Heart right ventricle (tissue), 16 donors: ENCODE measurements around the gene SLC22A4. TPM values are rescaled to one million over a fixed set of nuclear protein-coding genes. Genes with fewer than 3 reads are reported as not detected.
A peak's percentile ranks its signal among the peaks of the same experiment; 100 is the strongest.

Experiments
- ATAC-seq, 8 donors: fragments of 200-7000 bp; cut with Tn5 transposase; one replicate each; pipeline ENCODE4 v1.9.1; 2020; ENCODE audit warnings: mild to moderate bottlenecking in 8 of 8, moderate library complexity in 8 of 8, moderate number of reproducible peaks in 1 of 8
- DNase-seq, 2 donors: peaks; one replicate each; pipeline ENCODE4 v3.0.0-alpha.2; 2020
- H3K27ac ChIP-seq, 10 donors: fragments of 200-600 bp; sonication (generic) in 2 of 10; one replicate each; pipeline versions ENCODE4 v1.5.0 to v1.8.0; 2020 to 2022; ENCODE audit warnings: mild to moderate bottlenecking in 3 of 10
- H3K27me3 ChIP-seq, 7 donors: fragments of 200-600 bp; one replicate each; pipeline ENCODE4 v1.8.0; 2021 to 2022; ENCODE audit warnings: mild to moderate bottlenecking in 2 of 7
- H3K36me3 ChIP-seq, 9 donors: fragments of 200-600 bp; sonication (generic) in 1 of 9; one replicate each; pipeline versions ENCODE4 v1.5.0 to v1.8.0; 2020 to 2022; ENCODE audit warnings: mild to moderate bottlenecking in 2 of 9
- H3K4me1 ChIP-seq, 9 donors: fragments of 200-600 bp; sonication (generic) in 1 of 9; one replicate each; pipeline versions ENCODE4 v1.5.0 to v1.8.0; 2020 to 2022; ENCODE audit warnings: mild to moderate bottlenecking in 4 of 9
- H3K4me3 ChIP-seq, 10 donors: fragments of 200-600 bp; sonication (generic) in 2 of 10; one replicate each; pipeline versions ENCODE4 v1.5.0 to v1.8.0; 2020 to 2022; ENCODE audit warnings: mild to moderate bottlenecking in 7 of 10, moderate library complexity in 2 of 10
- H3K9me3 ChIP-seq, 11 donors: fragments of 200-600 bp in 10 of 11; sonication (generic) in 2 of 11; one replicate each; pipeline versions ENCODE4 v1.5.0 to v1.8.0; 2013 to 2022; ENCODE audit warnings: mild to moderate bottlenecking in 2 of 11, control low read depth in 1 of 11, moderate library complexity in 1 of 11
- WGBS, 2 donors: extraction: QIAGEN DNeasy Blood & Tissue Kit; methylation state at CpG; one replicate each; pipeline ENCODE4 v1.1.7; 2013; ENCODE audit warnings: inconsistent platforms in 1 of 2; 5-methylcytosine and 5-hydroxymethylcytosine counted together
- intact Hi-C, 10 donors: fragments of 100-400 bp; cut with DNase I; formaldehyde crosslinking; loops; one replicate each; pipeline versions ENCODE4 v1.11.1 to v1.14.2; 2022
- polyA plus RNA-seq, 2 donors: library from polyadenylated mRNA; stranded (reverse); fragments of 200-250 nt; gene quantifications; one replicate each; pipeline ENCODE4 v1.2.3, GENCODE V29; 2013
- total RNA-seq, 10 donors: library from RNA; stranded (reverse); fragmentation: NEBNext Ultra II Directional in 3 of 10; extraction: Animal tissue kit (Norgen Biotek cat#: 25700) in 3 of 10; gene quantifications; one replicate each; pipeline versions ENCODE4 v1.2.1 to v1.2.4, GENCODE V29; 2021 to 2023
- TF ChIP-seq, protein P1 (sequence below), 9 donors: fragments of 200-600 bp; sonication (generic) in 2 of 9; IDR thresholded peaks; one replicate each; pipeline versions ENCODE4 v1.5.0 to v1.8.0; 2021 to 2022; ENCODE audit warnings: antibody characterized with exemption in 9 of 9, mild to moderate bottlenecking in 5 of 9, moderate library complexity in 1 of 9
- donor health status: Arrhythmogenic right ventricular cardiomyopathy.
- donor health status: ischemic (EF 13 %, LVEDD 7.1; RV severe dilation, severe dysfunction).
- donor health status: healthy with polysubstance abuse.
- donor health status: DM: no; HTN: yes; CAD: no.
- donor health status: DM: no; HTN: no; CAD: no.
- donor health status: ischemic (EF 25% LVEDD 6.9; RV normal size, moderate dysfunction).
- donor health status: ischemic (EF 25% LVEDD 5.7; RV mildly dilated, moderate dysfunction).
- donor health status: healthy.
- donor health status: DM: yes; HTN: yes; CAD: no.
- donor health status: Ischemic cardiomyopathy.
- donor health status: ischemic (EF 35%, LVEDD 5.7; RV mildly dilated, moderate dysfunction).
- donor health status: nonischemic (EF 11% LVEDD 7.7; RV severe dilation, severe dysfunction).
- donor health status: DM: yes; HTN: yes; CAD: no.
- donor health status: PGD.
- donor health status: ischemic (EF 29% LVEDD 5.4; RV normal size, mild dysfunction).
- donor health status: nonischemic (EF 23%, LVEDD 6.1; RV moderate dilation, normal function).

Gene SLC22A4
- total and polyA plus RNA-seq, 12 donors: 0.39 to 9.0 (median 2.1) TPM

DNA sequence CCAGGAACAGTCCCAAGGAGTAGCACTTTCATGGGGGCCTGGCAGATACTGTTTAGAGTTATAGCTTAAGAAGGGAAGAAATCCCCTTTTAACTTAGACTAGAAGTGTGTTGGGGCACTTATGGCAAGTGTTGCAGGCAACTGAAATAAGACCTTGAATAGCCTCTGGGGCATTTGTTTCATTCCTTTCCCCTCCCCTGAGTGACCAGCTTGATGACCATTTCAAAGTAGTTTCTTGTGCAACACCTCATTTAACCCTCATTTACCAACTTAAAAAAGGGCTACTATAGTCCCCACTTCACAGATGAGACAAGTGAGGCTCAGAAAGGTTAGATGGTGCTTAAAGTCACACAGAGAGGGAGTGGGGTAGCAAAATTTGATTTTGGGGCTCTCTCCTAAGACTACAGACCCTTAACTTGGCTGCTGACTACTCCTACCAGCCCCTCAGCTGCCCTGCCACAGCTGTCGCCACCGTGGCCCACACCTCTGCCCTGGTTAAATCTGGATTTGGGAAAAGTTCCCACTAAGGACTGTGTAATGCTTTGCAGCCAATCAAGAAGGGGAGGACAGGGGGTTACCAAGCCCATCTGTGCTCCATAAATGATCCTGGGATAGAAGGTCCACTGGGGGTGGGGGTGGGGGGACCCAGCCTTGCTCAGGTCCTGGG, 31.2 kb upstream of the SLC22A4 start:
- 94 to 97% methylated on average over 2 of the region's 2 CpGs for WGBS, 2 donors
- TF ChIP-seq, protein P1, sequence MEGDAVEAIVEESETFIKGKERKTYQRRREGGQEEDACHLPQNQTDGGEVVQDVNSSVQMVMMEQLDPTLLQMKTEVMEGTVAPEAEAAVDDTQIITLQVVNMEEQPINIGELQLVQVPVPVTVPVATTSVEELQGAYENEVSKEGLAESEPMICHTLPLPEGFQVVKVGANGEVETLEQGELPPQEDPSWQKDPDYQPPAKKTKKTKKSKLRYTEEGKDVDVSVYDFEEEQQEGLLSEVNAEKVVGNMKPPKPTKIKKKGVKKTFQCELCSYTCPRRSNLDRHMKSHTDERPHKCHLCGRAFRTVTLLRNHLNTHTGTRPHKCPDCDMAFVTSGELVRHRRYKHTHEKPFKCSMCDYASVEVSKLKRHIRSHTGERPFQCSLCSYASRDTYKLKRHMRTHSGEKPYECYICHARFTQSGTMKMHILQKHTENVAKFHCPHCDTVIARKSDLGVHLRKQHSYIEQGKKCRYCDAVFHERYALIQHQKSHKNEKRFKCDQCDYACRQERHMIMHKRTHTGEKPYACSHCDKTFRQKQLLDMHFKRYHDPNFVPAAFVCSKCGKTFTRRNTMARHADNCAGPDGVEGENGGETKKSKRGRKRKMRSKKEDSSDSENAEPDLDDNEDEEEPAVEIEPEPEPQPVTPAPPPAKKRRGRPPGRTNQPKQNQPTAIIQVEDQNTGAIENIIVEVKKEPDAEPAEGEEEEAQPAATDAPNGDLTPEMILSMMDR (IDR thresholded peaks at IDR 0.05): no peak
- peaks cover 0 to 7% (median 0%) of the 10 kb centered on the region in 9 donors for H3K36me3 ChIP-seq
- peaks cover 0 to 5% (median 0%) of the 10 kb centered on the region in 7 donors for H3K27me3 ChIP-seq
- peaks cover 29 to 77% (median 51%) of the 10 kb centered on the region in 9 donors for H3K4me1 ChIP-seq
- no peak for ATAC-seq
- no peak overlapping the region for H3K4me3 ChIP-seq
- H3K27ac ChIP-seq: peak overlapping the region in 2 of 10 donors; percentile 19 to 85
- DNase-seq: no peak
- H3K9me3 ChIP-seq: no peaks in the 10 kb centered on the region
- intact Hi-C loops: loop anchor here in 1 of 10 donors (10.0 kb wide), 1 partner anchor 242 kb away; no protein-coding TSS in a partner anchor

DNA sequence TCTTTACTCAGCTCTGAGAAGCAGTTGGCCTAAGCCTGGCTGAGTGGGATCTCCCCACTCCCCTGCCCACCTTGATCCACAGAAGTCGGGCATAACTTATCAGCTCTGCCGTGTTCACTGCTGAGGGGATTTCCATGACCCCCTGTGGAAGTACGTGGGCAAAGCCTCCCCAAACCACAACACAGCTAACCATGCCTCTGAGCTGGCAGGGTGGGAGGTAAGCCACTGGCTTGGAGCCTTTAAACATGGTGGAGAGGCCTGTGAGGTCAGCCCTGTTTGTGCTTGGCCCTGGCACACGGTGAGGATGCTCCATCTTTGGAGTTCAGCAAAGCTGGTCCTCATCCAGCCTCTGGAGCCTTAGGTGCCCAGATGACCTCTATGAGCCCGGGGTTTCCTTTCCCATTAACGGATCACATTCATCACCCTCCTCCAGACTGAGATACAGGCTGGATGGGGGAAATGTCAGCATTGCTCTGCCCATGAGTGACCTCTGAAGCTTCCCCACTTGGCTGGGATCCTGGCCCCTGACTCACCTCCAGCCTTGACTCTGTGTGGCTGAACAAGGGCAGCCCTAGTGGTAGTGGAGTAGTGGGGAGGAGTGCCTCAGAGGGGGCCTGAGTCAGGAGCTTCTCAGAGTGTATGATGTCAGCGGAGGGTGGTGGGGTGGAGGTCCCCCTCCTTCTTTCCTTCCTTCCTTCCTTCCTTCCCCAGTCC, 30.5 kb upstream of the SLC22A4 start:
- 65 to 72% methylated on average over 7 of the region's 7 CpGs for WGBS, 2 donors
- DNase-seq: no peak
- no peak overlapping the region for H3K4me3 ChIP-seq
- intact Hi-C loops: loop anchor here in 1 of 10 donors (10.0 kb wide), 1 partner anchor 241 kb away; no protein-coding TSS in a partner anchor
- H3K36me3 ChIP-seq: peaks cover 0 to 7% (median 0%) of the 10 kb centered on the region in 9 donors
- H3K9me3 ChIP-seq: no peaks in the 10 kb centered on the region
- H3K27ac ChIP-seq: peak overlapping the region in 4 of 10 donors; percentile 19 to 85 (median 34)
- peak in 3 of 8 donors; percentile 18 to 59 (median 51) for ATAC-seq
- H3K4me1 ChIP-seq: peaks cover 29 to 70% (median 48%) of the 10 kb centered on the region in 9 donors
- no peaks in the 10 kb centered on the region for H3K27me3 ChIP-seq
- TF ChIP-seq, protein P1 (IDR thresholded peaks at IDR 0.05): no peak

DNA sequence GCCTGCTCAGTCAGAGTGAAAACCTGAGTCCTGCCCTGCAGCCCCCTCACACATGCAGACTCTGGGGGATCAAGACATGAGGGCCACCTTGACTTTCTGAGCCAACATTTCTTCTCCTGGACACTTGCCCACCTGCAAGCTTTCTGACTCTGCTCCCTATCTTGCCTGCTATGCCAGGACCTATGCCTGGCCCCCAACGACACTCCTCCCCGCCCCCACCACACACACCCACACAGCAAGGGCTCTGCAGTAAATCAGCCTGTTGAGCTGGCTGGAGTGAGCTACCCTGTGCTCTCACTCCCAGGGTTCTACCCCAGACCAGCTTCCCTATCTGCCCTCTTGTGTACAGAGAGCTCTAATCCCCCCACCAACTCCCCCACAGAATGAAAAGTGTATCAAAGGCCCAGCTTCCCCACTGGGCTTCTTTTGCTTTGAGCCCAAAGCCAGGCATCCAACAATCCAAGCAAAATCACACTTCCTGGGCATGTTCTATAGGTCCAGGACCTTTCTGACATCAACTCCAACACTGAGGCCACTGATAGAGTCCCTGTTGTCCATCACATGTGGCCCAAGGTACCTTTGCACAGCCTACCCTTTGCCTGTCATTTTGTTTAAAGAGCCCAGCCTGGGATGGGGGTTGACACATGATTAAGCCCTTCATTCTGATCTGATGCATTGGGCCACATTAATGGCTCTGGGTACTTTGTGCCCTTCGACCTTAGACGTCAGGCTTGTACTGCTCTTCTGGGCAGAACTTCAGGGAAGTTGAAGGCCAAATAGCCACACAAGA, 29.5 kb upstream of the SLC22A4 start:
- DNase-seq (no peak), ATAC-seq (no peak)
- Histone ChIP-seq H3K4me1 (peaks cover 27 to 60% (median 47%) of the 10 kb centered on the region in 9 donors), H3K9me3 (no peaks in the 10 kb centered on the region), H3K27me3 (no peaks in the 10 kb centered on the region), H3K4me3 (no peak overlapping the region), H3K27ac (peak overlapping the region in 8 of 10 donors; percentile 65 to 85 (median 78)), H3K36me3 (peaks cover 0 to 7% (median 0%) of the 10 kb centered on the region in 9 donors)
- 72 to 80% methylated on average over 4 of the region's 4 CpGs for WGBS, 2 donors
- TF ChIP-seq, protein P1 (IDR thresholded peaks at IDR 0.05): no peak
- intact Hi-C loops: loop anchor here in 1 of 10 donors (10.0 kb wide), 1 partner anchor 240 kb away; no protein-coding TSS in a partner anchor
